HG02943 (cell line): ENCODE measurements around the gene MACROD2.
"Not testable (repeated sequence)": the region's sequence is repeated elsewhere in the genome, so short reads cannot be mapped to it uniquely, and the experiment has no call there.

ENCODE experiments used
- ATAC-seq: cut with Tn5 transposase; IDR thresholded peaks from one replicate; pipeline ENCODE4 v1.9.1; 2021; ENCODE audit warnings: mild to moderate bottlenecking, low read depth, moderate library complexity; ENCODE audit not compliant: unreplicated experiment

MACROD2 gene

DNA sequence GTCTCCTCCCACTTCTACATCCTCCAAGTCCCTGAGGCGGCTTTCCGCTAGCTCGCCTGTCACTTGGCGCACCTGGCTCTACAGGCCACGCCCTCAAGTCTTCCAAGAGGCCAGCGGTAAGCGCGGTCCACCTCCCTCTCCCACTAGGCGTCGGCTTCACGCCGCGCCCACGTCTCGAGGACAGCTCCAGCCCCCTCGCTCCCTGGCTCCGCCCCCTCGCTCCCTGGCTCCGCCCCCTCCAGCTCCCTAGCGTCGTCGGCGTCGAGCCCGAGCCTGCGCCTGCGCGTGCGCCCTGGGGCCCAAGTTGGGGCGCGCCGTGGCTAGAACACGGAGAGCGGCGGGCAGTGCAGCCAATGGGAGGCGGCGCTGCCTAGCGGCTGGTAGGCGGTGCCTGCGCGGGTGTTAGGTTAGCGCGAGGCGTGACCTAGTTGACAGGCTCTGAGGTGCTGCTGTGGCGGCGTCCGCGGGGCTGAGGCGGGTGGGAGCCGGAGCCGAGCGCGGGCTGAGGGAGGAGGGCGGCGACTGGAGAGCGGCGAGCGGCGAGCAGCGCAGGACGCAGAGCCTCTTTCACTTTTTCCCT, at the start of gene MACROD2:
Gene MACROD2, plus strand, starts transcription at position 431 of the 580 bp plus-strand sequence.
- ATAC-seq, result peak; percentile 53

DNA sequence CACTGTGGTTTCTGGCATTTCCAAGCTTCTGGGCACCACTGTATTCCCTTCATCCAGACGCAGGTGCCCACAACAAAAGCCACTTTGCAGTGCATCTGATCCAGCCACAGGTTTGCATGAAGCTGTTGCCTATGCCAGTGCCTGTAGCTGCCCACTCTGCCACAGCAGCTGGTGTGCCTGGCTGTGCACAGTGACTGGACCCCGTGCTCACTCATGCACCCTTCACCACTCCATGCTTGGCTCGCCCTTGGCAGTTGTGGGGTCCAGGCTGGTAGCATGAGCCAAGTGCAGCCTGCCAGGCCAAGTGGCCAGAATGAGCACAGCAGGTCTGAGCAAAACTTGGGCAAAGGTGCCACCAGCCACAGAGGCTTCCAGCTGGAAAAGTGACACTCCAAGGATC, 47.6 kb upstream of the MACROD2 start:
- ATAC-seq, result no peak

DNA sequence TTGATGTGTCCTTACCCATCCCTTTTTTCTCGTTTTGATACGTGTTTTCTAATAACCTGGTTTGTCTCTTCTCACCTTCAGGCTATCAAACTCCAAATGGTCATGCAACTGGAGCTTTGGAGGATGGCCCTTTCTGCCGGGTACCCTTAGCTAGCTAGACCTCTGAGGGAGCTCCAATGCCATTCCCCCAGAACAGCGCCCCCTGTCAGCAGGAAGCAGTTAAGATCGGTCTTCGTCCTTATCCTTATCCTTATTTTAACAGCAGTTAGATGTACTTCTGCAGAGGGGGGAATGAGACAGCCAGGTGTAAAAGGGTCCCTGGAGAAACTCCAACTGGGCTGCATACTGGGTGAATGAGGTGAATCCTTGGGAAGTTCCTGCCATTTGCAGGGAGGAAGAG, 42.1 kb upstream of the MACROD2 start:
- no peak for ATAC-seq

DNA sequence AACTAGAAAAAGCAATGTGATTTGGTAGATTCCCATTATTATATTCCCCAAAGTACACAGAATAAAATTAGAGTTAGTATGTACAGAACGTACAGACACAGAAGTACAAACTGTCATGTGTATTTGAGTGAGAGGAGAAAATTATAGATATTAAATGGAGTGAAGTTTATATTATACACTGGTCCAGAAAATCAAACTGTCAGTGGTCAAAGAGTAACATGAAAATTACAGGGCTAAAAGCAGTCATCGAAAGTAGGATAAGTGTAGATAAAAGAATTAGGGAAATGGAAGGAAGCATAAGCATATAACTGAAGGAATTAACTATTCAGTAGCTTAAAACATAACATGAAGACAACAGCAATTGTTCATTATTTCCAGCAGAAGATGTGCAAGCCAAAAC, 35.2 kb upstream of the MACROD2 start:
- ATAC-seq, result no peak

DNA sequence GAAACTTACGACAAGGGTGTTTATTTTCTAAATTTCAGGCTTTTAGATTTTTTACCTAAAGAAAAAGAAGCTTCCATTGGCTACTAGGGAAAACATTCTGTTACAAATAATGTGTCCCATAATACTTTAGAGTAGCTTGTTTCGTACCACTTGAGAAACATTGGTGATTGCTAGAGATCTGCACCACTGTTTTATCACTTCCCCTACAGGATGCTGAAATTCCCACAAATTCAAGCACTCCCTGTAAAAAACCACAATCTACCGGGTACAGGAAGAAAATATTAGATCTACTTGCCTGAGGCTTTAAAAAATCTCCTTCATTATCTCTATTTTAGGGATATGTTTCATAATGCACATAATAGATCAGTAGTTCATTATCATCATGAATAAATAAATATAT, 34.8 kb upstream of the MACROD2 start:
- no peak for ATAC-seq

DNA sequence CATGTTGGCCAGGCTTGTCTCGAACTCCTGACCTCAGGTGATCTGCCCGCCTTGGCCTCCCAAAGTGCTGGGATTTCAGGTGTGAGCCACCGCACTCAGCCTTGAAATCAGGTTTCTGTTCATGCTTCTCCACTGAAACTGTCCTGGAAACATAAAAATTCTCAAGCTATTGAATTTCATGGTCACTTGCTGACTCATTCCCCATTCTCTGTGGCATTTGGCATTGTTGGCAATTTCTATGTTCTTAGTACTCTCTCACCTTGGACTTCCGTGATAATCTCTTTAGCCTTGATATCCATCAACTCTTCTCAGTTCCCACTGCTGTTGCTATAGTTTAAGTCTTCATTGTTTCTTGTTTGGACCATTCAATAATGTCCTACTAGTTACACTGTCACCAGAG, 11.1 kb upstream of the MACROD2 start:
- no peak for ATAC-seq

DNA sequence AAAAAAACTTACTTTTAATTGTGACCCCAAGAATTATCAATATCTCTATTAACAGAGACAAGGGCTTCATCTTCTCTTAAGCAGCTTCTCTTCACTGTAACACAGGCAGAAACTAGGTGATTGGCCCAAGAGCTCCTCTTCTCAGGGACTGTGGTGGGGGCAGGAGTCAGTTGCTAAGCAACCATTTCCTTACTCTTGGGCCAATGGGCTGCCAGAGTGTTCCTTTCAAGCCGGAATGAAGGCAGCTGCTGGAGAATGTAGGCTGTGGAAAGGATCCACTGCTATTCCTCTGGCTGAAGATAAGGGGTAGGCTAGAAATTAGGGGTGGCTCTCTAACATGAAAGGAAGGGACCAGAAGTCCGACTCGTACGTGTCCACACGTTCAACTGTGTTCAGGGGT, 4.9 kb upstream of the MACROD2 start, which contains the start of gene SEL1L2:
Gene SEL1L2, minus strand, starts transcription at position 150 of the 400 bp plus-strand sequence. Its CDS starts 80 bp downstream, at position 70.
- ATAC-seq, result no peak

DNA sequence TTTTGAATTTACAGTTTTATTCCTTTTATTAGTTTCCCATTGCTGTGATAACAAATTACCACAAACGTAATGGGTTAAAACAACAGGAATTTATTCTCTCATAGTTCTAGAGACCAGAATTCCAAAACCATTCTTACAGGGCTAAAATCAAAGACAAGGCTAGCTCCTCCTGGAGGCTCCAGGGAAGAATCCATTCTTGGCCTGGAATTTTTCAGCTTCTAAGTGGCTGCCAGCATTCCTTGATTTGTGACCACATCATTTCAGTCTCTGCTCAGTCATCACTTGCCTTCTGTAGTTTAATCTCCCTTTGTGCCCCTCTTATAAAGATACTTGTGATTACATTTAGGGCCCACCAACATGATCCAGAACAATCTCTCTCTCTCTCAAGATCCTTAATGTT, 4.0 kb upstream of the MACROD2 start:
- ATAC-seq, result no peak

DNA sequence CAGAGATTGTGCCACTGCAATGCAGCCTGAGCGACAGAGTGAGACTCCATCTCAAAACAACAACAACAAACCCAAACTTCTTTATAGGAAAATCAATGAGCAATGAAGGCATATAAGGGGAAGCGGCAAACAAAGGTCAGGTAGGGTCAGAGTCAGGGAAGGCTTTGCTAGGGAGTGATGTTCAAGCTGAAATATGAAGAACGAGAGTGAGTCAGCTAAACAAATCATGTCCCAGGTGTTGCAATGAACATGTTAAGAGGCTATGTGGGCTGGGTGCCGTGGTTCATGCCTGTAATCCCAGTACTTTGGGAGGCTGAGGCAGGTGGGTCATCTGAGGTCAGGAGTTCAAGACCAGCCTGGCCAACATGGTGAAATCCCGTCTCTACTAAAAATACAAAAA, 3.4 kb upstream of the MACROD2 start:
- ATAC-seq, result not testable (repeated sequence)

DNA sequence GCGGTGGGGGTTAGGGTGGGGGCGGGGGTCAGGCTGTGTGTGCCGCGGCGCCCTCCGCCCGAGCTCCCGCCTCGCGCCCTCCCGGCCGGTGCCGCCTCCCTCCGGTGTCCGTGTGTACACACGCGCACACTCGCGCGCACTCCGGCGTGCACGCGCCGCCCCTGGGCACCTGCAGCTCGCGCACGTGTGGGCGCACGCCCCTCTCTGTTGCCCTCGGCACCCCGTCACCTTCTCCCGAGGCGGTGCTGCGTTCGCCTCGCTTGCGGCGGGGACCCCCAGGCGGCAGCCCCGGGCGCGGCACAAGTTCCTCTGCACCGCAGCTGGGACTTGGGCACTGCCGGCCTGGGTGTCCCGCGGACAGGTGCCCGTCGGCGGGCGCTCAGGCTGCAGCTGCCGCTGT, 525 bp downstream of the MACROD2 start:
- ATAC-seq, result no peak

DNA sequence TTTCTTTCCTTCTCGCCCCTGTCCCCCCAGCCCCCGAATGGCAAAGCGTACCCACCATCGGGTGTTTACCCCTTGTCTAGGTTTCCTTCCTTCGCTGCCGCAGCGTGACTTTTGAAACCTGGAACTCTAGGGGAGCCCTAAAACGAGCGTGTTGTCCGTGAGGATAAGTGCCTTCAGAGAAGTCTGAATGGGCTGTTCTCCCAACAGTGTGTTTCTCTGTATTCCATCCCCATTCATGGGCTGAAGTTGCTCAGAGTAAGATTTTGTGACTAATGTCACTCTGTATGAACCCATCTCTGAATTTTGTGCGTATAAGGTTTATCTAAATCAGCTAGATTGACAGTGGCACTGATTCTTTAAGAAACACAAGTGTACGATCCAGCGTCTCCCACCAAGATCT, 949 bp downstream of the MACROD2 start:
- no peak for ATAC-seq

DNA sequence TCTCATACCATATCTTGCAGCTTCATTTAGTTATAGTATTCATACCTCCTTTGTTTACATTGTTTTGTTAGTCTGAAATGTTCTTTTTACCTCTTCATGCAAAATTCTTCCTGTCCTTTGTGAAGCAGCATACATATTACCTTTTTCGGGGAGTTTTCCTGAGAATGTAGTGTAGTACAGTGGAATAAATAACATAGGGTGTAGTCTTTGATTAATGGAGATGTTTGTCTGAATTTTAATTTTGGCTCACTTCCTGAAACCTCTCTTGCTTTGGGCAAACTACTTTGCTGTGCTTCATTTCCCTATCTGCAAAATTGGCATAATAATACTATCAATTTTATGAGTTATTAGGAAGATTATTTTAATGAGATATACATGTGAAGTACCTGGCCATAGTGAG, 5.6 kb downstream of the MACROD2 start:
- no peak for ATAC-seq

DNA sequence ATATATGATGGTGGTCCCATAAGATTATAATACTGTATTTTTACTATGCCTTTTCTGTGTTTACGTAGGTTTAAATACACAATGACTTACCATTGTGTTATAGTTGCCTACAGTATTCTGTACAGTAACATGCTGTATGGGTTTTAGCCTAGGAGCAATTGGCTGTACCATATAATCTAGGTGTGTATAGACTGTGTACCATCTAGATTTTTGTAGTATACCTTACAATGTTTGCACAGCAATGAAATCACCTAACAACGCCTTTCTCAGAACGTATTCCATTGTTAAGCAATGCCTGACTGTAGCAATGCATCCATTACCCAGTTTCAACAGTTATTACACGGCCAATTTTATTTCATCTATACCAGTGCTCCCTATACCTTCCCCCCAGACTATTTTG, 10.7 kb downstream of the MACROD2 start:
- ATAC-seq, result no peak

DNA sequence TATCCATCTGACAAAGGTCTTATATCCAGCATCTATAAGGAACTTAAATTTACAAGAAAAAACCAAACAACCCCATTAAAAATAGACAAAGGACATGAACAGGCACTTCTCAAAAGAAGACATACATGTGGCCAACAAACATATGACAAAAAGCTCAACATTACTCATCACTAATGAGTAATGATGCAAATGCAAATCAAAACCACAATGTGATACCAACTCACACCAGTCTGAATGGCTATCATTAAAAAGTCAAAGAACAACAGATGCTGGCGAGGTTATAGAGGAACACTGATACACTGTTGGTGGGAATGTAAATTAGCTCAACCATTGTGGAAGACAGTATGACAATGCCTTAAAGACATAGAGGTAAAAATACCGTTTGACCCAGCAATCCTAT, 13.9 kb downstream of the MACROD2 start:
- no peak for ATAC-seq

DNA sequence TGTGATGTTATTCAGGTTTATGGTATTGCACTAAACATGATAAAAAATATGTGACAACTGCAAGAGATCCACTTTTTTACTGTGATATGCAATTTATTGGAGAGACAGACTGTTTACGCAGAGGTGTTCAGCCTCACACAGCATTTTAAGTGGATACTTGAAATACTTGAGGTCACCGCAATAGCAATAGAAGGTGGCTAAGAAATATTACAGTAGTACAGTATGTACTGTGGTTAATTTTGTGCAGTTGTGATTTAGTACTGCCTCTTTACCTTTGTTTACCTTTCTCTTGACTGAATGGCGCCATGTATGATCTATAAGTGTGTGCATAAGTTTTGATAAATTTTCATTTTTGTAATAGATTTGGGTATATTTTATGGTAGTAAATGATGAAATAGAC, 17.4 kb downstream of the MACROD2 start:
- ATAC-seq, result no peak

DNA sequence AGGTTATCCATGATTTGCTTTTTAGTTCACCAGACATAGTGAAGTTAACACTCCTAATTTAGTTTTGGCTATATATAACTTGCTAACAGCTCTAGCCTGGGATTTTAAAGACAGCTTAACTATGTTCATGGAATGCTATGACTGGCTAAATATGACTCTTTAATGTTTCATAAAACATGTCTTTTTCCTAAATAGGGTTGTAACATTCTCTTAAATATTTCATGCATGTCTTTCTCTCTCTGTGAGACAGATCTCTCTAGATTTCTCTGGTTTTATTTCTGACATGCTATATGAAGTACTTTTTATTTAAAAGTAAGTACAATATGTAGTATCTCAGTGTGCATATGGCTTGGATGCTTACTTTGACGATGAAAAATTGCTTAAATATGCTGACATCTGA, 35.7 kb downstream of the MACROD2 start:
- no peak for ATAC-seq

DNA sequence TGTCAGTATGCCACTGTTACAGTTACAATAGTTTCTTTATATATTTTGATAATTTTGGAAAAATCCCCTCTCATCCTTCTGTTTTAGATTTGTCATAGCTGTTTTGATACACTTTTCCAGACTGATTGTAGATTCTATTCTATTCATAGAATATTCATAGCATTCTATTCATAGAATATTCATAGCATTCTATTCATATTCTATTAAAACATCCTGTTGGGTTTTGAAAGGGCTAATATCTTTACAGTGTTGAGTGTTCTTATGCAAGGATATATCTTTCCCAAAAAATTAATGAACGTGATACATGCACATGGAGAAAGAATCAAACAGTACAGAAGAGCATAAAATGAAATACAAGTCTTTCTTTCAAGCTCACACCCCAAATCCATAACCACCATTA, 38.0 kb downstream of the MACROD2 start:
- no peak for ATAC-seq

DNA sequence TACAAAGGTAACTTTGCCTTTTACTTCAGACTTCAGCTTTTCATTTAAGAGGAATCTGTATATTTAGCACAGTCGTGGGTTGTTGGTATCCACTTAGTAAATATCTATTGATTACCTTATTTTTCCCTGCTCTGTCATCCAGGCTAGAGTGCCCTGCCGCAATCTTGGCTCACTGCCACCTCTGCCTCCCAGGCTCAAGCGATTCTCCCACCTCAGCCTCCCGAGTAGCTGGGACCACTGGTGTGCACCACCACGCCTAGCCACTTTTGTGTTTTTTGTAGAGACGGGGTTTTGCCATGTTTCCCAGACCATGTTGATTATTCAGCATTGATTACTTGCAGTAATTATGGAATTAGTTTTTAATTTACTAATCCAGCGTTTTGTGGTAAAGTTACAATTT, 41.3 kb downstream of the MACROD2 start:
- no peak for ATAC-seq

DNA sequence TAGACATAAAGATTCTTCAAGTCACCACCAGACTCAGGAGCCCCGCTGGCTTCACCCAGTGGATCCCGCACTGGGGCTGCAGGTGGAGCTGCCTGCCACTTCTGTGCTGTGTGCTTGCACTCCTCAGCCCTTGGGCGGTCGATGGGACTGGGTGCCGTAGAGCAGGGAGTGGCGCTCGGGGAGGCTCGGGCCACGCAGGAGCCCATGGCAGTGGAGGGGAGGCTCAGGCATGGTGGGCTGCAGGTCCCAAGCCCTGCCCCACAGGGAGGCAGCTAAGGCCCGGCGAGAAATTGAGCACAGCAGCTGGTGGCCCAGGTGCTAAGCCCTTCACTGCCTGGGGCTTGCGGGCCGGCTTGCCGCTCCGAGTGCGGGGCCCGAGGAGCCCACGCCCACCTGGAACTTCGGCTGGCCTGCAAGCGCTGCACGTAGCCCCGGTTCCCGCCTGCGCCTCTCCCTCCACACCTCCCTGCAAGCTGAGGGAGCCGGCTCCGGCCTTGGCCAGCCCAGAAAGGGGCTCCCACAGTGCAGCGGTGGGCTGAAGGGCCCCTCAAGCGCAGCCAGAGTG, 49.5 kb downstream of the MACROD2 start:
- ATAC-seq, result not testable (repeated sequence)

DNA sequence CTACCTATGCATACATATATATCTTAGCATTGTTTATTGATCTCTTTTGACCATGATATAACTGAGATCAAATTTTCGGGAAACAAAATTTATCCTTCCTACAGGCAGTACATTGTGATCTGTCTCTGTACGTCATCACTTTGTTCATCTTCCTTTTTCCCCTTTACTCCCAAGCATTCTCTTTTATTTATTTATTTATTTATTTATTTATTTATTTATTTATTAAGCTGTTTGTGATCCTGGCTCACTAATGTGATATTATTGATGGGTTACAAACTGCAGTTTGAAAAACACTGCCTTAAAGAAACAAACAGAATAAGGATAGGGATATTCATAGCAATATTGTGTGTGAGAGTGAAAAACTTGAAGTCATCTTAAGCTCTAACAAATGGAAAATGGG, 51.2 kb downstream of the MACROD2 start:
- no peak for ATAC-seq

DNA sequence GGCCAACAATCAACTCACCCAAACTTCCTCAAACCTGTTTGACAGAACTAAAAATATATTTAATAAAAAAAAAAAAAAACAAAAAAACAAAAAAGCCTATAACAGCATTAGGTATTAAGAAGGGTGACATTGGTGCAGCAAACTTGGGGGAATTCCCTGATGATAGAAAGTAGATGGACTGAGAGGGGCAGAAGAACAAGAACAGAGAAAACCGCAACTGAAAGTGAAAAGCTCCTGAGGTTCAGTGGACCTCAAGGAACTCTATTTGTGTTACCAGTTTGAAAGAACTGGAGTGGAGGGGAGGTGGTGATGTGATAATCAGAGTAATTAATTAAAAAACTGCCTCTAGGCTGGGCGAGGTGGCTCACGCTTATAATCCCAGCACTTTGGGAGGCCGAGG, 53.8 kb downstream of the MACROD2 start:
- ATAC-seq, result peak; percentile 88

DNA sequence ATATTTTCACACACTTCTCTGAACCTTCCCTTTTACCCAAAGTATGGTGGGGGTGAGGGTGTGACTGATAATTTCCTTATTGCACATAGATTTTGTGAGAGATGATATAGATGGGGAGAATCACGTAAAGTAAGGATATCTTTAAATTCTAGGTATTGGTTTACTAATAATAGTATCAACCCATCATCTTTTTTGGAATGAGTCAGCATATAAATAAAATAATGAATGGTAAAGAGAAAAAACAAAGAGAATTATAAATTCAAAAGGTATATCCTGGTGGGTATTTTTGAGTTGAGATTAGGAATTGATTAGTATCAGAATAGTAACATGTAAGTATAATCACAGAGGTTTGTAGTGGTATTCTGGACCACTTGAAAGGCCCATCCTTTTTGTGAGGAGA, 56.1 kb downstream of the MACROD2 start:
- ATAC-seq, result no peak
